CD4-positive, alpha-beta T cell treated with Interleukin-1 beta for 1 hour (primary cell): ENCODE data around the gene EIF5.
"Not testable (repeated sequence)": the region's sequence is repeated elsewhere in the genome, so short reads cannot be mapped to it uniquely, and the experiment has no call there.

Source experiments
- DNase-seq, 2 donors: peaks; one replicate each; pipeline ENCODE4 v3.0.0-alpha.2; 2020 to 2022

EIF5 gene

GRCh38 chr14:103339561-103339960, 5.5 kb downstream of the EIF5 start:
- DNase-seq, result no peak

GRCh38 chr14:103340480-103341212, 6.6 kb downstream of the EIF5 start:
- no peak for DNase-seq

- no peak for DNase-seq
Measured at GRCh38 chr14:103341250-103342129, 7.5 kb downstream of the EIF5 start.

- DNase-seq, result no peak
Measured at GRCh38 chr14:103343164-103343879, 9.3 kb downstream of the EIF5 start.

- no peak for DNase-seq
Measured at GRCh38 chr14:103343905-103344797, 10.1 kb downstream of the EIF5 start.

GRCh38 chr14:103346286-103346685, 12.2 kb downstream of the EIF5 start:
- no peak for DNase-seq

GRCh38 chr14:103347091-103347815, 13.2 kb downstream of the EIF5 start:
- DNase-seq, result no peak

- no peak for DNase-seq
Measured at GRCh38 chr14:103348154-103348553, 14.1 kb downstream of the EIF5 start.

GRCh38 chr14:103349982-103350381, 15.9 kb downstream of the EIF5 start:
- DNase-seq, result no peak

GRCh38 chr14:103353362-103353761, 19.3 kb downstream of the EIF5 start:
- no peak for DNase-seq

- DNase-seq, result no peak
Measured at GRCh38 chr14:103354141-103354540, 20.1 kb downstream of the EIF5 start.

GRCh38 chr14:103356024-103356682, 22.1 kb downstream of the EIF5 start:
- no peak for DNase-seq

- DNase-seq, result not testable (repeated sequence)
Measured at GRCh38 chr14:103357552-103357951, 23.5 kb downstream of the EIF5 start.

- DNase-seq, result no peak
Measured at GRCh38 chr14:103360548-103360947, 26.5 kb downstream of the EIF5 start.

- peak in 1 of 2 donors; percentile 35 for DNase-seq
Measured at GRCh38 chr14:103361867-103362266, 27.8 kb downstream of the EIF5 start.

- no peak for DNase-seq
Measured at GRCh38 chr14:103362780-103363179, 28.7 kb downstream of the EIF5 start.

- DNase-seq, result no peak
Measured at GRCh38 chr14:103366741-103367140, 32.7 kb downstream of the EIF5 start.

- DNase-seq, result no peak
Measured at GRCh38 chr14:103367995-103368394, 34.0 kb downstream of the EIF5 start.

GRCh38 chr14:103370087-103370486, 36.0 kb downstream of the EIF5 start:
- DNase-seq, result no peak

GRCh38 chr14:103372017-103372416, 38.0 kb downstream of the EIF5 start:
- DNase-seq, result no peak
